H1 (cell line): Measurements from ENCODE around the gene RAB11FIP5. TPM values are rescaled to one million over a fixed set of nuclear protein-coding genes. Genes with fewer than 3 reads are reported as not detected.

Experiments
- CHD7 ChIP-seq: fragments of 300-600 bp; sonication (generic); IDR thresholded peaks from 2 replicates; pipeline ENCODE4 v1.7.1; 2012; ENCODE audit warnings: low read length, moderate library complexity, mild to moderate bottlenecking, inconsistent platforms; ENCODE audit not compliant: insufficient replicate concordance
- polyA plus RNA-seq, 7 experiments: library from polyadenylated mRNA; depleted of rRNA in 3 of 7; stranded (reverse) in 5 of 7; unstranded in 2 of 7; fragments of >200 nt in 5 of 7; fragments of 200-250 nt in 2 of 7; gene quantifications; 1 replicate in 5 of 7; 2 replicates in 1 of 7; 4 replicates in 1 of 7; pipeline versions ENCODE4 v1.2.1 to v1.2.3, GENCODE V29; 2011 to 2013; ENCODE audit warnings: missing spikeins in 2 of 7, mixed read lengths in 2 of 7
- total RNA-seq: library from RNA; stranded (reverse); fragmentation: NEBNext Ultra II Directional; extraction: Animal tissue kit (Norgen Biotek cat#: 25700); gene quantifications from 2 replicates; pipeline ENCODE4 v1.2.1, GENCODE V29; 2021

RAB11FIP5 gene
- total and polyA plus RNA-seq, 2 of the 8 experiments (the other 6 are each of a cell fraction or from before 2014, with no cell fraction given): 6.3 to 17.0 TPM

DNA sequence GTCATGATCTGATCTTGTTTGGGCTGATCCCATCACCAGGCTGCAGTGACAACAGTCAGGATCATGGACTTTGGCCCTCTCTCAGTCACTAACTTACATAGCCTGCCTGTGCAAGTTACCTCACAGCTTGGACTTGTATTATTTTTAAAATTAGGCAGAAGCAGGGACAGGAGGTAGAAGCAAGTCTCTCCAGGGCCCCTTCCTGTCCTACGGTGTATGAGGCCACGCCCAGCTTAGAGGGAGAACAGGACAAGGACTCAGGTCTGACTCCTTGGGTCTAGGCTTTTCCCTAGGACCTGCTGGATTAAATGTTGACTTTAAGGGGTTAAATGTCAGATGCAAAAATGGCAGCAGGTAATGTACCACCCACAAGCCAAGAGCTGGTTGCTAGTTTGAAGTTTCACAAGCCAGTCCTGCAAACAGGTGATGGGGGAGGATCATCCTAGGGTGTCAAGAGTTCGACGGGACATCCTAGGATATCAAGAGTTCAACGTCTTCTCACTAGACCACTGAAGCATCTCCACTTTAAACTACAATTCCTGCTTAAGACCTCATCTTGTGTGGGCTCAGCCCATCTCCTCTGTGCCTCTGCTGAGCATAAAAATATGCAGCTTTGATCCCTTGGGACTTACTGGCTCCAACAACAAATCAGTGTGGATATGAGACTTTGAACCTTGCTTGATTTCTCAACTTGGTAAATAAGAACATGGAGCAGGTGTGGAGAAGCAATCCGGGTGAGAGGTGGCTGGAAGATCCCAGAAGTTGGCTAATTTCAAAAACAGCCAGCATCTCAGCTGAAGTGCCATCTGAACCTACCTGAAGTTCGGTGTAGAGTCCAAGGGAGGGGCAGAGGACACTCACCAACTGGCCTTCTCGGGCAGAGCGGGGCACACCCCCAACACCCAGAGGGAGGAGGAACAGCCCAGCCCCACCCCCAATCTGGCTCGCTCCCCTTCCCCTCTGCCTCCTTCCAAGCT, 80.7 kb downstream of the RAB11FIP5 start (continued):
- no peak for TF ChIP-seq CHD7
